Lung microvascular endothelial cell (primary cell): ENCODE results near the gene CDHR5. TPM values are rescaled to one million over a fixed set of nuclear protein-coding genes. Genes with fewer than 3 reads are reported as not detected.

Experiments
- DNase-seq, 2 donors: peaks; one replicate each; pipeline versions ENCODE4 v3.0.0 to v3.0.0-alpha.2; 2010; ENCODE audit warnings: low read depth in 2 of 2
- total RNA-seq: library from RNA; depleted of rRNA; stranded (reverse); fragments of >200 nt; gene quantifications from 2 replicates; pipeline ENCODE4 v1.2.1, GENCODE V29; 2014

Gene CDHR5
- total RNA-seq, 1 donor from 2014 or later = not detected

GRCh38 chr11:568306-569157 is 56.2 kb downstream of the CDHR5 start:
- peak; percentile 88 to 95 for DNase-seq

- no peak for DNase-seq
These were observed 57.0 kb downstream of the CDHR5 start for GRCh38 chr11:567629-568292.

- no peak for DNase-seq
These were observed 57.6 kb downstream of the CDHR5 start for GRCh38 chr11:567011-567628.

Other genes with a start within 250 kb of the CDHR5 start
- 0.22 and 0.40 TPM in 2 replicates for gene PKP3, start 230.7 kb downstream of the CDHR5 start, total RNA-seq
- 32.9 and 35.7 TPM in 2 replicates for gene SIGIRR, start 210.0 kb downstream of the CDHR5 start, total RNA-seq
- gene ANO9, start 182.9 kb downstream of the CDHR5 start, total RNA-seq = 0.44 and 0.99 TPM in 2 replicates
- gene PTDSS2, start 174.7 kb downstream of the CDHR5 start, total RNA-seq = 21.8 and 31.7 TPM in 2 replicates
- 165 and 169 TPM in 2 replicates for gene RNH1, start 117.7 kb downstream of the CDHR5 start, total RNA-seq
- 45.4 and 47.3 TPM in 2 replicates for gene HRAS, start 89.4 kb downstream of the CDHR5 start, total RNA-seq
- gene LRRC56, start 87.4 kb downstream of the CDHR5 start, total RNA-seq = 0.22 and 0.60 TPM in 2 replicates
- gene LMNTD2, start 64.2 kb downstream of the CDHR5 start, total RNA-seq = 1.1 and 1.4 TPM in 2 replicates
- 13.5 and 18.1 TPM in 2 replicates for gene RASSF7, start 64.0 kb downstream of the CDHR5 start, total RNA-seq
- gene PHRF1, start 48.5 kb downstream of the CDHR5 start, total RNA-seq = 11.6 and 16.9 TPM in 2 replicates
- 7.6 and 10.9 TPM in 2 replicates for gene IRF7, start 9.0 kb downstream of the CDHR5 start, total RNA-seq
- gene SCT, start 2.2 kb upstream of the CDHR5 start, total RNA-seq = not detected in 2 replicates
- not detected in 2 replicates for gene DRD4, start 12.3 kb upstream of the CDHR5 start, total RNA-seq
- gene DEAF1, start 70.3 kb upstream of the CDHR5 start, total RNA-seq = 26.8 and 27.4 TPM in 2 replicates
- gene TMEM80, start 70.9 kb upstream of the CDHR5 start, total RNA-seq = 4.8 and 8.5 TPM in 2 replicates
- gene EPS8L2, start 81.3 kb upstream of the CDHR5 start, total RNA-seq = 0.99 and 2.6 TPM in 2 replicates
- 86.7 and 121 TPM in 2 replicates for gene TALDO1, start 122.5 kb upstream of the CDHR5 start, total RNA-seq
- 17.0 and 21.4 TPM in 2 replicates for gene GATD1, start 152.5 kb upstream of the CDHR5 start, total RNA-seq
- gene CEND1, start 165.1 kb upstream of the CDHR5 start, total RNA-seq = under 0.01 TPM in 2 replicates
- 4.1 and 6.3 TPM in 2 replicates for gene SLC25A22, start 173.3 kb upstream of the CDHR5 start, total RNA-seq
- gene PIDD1, start 180.3 kb upstream of the CDHR5 start, total RNA-seq = 3.7 and 4.8 TPM in 2 replicates
- 232 and 383 TPM in 2 replicates for gene RPLP2, start 185.0 kb upstream of the CDHR5 start, total RNA-seq
- 33.3 and 50.6 TPM in 2 replicates for gene PNPLA2, start 194.0 kb upstream of the CDHR5 start, total RNA-seq
- 11.6 and 15.9 TPM in 2 replicates for gene CRACR2B, start 203.0 kb upstream of the CDHR5 start, total RNA-seq
- gene CD151, start 208.0 kb upstream of the CDHR5 start, total RNA-seq = 460 and 726 TPM in 2 replicates
- 246 and 284 TPM in 2 replicates for gene POLR2L, start 217.6 kb upstream of the CDHR5 start, total RNA-seq
- 79.8 and 182 TPM in 2 replicates for gene TSPAN4, start 217.9 kb upstream of the CDHR5 start, total RNA-seq